HG03095 (cell line): Measurements from ENCODE around the gene ANO10.
"Not testable (repeated sequence)": the region's sequence is repeated elsewhere in the genome, so short reads cannot be mapped to it uniquely, and the experiment has no call there.

ENCODE experiments used
- ATAC-seq: cut with Tn5 transposase; IDR thresholded peaks from one replicate; pipeline ENCODE4 v1.9.1; 2021; ENCODE audit warnings: moderate library complexity; ENCODE audit not compliant: unreplicated experiment

Gene ANO10, protein sequence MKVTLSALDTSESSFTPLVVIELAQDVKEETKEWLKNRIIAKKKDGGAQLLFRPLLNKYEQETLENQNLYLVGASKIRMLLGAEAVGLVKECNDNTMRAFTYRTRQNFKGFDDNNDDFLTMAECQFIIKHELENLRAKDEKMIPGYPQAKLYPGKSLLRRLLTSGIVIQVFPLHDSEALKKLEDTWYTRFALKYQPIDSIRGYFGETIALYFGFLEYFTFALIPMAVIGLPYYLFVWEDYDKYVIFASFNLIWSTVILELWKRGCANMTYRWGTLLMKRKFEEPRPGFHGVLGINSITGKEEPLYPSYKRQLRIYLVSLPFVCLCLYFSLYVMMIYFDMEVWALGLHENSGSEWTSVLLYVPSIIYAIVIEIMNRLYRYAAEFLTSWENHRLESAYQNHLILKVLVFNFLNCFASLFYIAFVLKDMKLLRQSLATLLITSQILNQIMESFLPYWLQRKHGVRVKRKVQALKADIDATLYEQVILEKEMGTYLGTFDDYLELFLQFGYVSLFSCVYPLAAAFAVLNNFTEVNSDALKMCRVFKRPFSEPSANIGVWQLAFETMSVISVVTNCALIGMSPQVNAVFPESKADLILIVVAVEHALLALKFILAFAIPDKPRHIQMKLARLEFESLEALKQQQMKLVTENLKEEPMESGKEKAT

DNA sequence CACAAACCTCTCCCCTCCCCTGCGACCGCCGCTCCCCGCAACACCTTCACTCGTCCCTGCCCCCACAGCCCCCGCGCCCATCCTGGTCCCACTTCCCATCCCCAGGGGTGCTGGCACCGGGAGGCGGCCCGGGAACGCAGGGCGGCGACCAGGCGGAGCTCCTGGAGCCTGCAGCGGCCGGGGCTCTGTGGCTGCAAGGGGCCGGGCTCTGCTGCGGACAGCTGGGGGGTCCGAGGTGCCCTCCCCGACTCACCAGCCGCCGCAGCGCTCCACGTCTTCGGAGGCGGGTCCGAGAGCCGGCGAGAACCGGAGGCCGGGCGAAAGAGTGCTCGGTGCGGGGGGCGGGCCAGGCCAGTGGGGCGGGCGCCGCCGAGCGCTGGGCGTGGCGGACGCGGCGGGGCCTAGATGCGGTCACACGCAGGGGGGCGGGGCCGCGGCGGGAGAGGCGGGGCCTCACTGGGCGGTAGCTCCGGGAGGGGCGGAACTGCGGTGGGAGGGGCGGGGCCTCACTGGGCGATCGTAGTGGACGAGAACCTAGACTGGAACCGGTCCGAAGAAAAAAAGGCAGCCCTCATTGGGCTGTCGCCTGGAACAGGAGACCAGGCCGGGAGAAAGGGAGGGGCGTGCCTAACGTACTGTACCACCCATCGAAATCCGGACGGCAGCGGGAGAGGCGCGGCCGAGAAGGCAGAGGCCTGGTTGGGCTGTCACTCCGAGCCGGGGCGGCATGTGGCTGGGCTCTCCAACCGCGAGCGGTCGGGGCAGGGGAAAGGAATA is at the start of gene ANO10:
ANO10 (minus strand) TSS at position 356 of the 777 bp plus-strand sequence. CDS start 16,159 bp downstream, outside the sequence.
- peak; percentile 95 for ATAC-seq

DNA sequence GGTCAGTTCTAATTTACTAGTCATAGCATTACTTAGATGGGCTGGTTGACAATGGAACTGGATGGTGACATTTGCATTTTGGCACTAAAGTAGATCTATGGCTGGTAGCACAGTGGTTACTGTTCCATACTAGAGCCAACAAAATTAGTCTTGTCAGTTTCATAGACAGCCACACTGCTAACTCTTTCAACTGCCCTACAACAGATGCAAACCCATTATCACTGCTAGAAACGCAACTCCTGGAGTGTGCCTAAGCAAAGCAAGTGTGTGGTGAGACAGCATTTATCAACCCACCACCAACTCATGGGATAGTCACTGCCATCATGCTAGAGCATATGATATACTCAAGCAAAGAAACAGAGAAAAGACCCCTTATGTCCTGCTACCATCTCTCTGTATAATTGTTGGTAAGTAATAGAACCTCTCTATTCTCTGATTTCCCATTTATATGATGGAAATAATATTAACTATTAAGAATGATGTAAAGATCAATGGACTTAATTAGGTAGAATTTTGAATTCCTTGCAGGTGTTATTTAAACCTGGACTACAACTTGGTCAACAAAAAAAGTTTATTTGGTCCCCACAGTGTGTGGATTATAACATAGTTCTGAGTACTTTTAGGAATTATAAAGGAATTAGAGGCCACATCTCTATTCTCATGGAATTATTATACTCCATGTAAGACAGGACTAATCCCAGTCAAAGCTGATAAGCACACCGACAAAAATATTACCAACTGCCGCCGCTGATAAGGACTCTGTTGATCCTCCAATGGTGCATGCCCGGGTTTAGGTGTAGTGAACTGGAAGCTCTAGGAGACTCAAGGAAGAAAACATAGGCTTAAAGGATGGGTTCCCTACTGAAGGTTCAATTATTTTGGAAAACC is 49.1 kb upstream of the ANO10 start:
- ATAC-seq: no peak

DNA sequence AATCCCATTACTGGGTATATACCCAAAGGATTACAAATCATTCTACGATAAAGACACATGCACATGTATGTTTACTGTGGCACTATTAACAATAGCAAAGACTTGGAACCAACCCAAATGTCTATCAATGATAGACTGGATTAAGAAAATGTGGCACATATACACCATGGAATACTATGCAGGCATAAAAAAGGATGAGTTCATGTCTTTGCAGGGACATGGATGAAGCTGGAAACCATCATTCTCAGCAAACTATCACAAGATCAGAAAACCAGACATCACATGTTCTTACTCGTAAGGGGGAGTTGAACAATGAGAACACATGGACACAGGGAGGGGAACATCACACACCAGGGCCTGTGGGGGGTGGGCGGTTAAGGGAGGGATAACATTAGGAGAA is 43.2 kb upstream of the ANO10 start:
- not testable (repeated sequence) for ATAC-seq

DNA sequence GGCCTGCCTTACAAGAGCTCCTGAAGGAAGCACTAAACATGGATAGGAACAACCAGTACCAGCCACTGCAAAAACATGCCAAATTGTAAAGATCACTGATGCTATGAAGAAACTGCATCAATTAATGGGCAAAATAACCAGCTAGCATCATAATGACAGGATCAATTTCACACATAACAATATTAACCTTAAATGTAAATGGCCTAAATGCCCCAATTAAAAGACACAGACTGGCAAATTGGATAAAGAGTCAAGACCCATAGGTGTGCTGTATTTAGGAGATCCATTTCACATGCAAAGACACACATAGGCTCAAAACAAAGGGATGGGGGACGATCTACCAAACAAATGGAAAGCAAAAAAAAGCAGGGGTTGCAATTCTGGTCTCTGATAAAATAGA is 39.6 kb upstream of the ANO10 start:
- ATAC-seq: not testable (repeated sequence)

DNA sequence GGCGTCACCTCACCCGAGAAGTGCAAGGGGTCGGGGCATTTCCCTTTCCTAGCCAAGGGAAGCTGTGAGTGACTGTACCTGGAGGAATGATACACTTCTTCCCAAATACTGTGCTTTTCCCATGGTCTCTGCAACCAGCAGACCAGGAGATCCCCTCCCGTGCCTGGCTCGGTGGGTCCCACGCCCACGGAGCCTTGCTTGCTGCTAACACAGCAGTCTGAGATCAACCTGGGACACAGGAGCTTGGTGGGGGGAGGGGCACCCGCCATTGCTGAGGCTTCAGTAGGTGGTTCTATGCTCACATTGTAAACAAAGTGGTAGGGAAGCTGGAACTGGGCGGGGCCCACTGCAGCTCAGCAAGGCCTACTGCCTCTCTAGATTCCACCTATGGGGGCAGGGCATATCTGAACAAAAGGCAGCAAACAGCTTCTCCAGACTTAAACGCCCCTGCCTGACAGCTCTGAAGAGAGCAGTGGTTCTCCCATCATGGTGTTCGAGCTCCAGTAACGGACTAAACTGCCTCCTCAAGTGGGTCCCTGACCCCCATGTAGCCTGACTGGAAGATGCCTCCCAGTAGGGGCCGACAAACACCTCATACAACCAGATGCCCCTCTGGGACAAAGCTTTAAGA is 37.6 kb upstream of the ANO10 start:
- no peak for ATAC-seq

DNA sequence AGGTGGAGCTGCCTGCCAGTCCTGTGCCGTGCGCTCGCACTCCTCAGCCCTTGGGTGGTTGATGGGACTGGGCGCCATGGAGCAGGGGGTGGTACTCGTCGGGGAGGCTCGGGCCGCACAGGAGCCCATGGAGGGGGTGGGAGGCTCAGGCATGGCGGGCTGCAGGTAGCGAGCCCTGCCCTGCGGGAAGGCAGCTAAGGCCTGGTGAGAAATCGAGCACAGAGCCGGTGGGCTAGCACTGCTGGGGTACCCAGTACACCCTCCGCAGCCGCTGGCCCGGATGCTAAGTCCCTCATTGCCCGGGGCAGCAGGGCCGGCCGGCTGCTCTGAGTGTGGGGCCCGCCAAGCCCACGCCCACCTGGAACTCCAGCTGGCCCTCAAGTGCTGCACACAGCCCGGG is 34.6 kb upstream of the ANO10 start:
- ATAC-seq: not testable (repeated sequence)

DNA sequence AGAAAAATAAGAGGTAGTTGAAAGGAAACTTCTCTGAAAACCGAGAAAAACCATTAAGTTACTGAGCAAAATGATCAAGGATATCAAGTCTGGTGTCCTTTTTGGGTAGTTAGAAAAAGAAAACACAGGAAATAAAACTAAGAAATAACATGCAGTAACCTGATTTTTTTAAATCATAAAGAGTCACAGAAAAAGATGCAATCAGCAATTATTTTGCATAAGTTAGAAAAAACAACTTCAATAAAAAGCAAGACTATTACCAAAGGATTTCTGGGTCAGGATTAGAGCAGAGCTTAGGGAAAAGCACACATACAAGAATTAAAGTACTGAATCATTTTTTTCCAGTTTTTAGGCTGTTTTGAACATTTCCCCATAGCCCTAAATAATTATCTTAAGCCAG is 28.5 kb upstream of the ANO10 start:
- ATAC-seq: no peak

DNA sequence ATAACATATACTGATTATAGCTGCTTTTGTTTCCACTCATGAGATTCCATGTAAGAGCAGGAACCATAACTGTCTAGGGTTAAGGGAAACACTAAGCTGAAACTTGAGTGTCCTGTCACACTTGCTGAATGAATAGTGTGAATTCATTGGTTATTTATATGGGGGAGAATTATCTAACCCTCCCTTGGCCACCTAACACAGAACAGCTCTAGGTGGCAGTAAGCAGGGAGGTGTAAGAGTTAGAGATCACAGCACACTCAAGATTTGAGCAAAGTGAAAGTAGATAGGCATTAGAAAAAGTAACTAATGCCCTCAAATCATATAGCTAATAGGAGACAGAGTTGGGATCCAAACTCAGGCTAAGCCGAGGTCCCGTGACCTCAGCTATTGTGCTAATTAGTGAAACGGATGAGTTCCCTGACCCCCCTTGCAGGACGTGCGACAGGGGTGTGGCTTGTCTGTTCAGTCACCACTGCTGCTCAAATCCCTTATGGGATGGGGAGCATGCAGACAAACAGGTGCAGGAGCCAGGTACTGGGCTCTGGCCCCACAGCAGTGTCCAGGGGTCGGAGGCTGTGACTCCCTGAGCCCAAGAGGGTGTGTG is 27.7 kb upstream of the ANO10 start:
- ATAC-seq: no peak

DNA sequence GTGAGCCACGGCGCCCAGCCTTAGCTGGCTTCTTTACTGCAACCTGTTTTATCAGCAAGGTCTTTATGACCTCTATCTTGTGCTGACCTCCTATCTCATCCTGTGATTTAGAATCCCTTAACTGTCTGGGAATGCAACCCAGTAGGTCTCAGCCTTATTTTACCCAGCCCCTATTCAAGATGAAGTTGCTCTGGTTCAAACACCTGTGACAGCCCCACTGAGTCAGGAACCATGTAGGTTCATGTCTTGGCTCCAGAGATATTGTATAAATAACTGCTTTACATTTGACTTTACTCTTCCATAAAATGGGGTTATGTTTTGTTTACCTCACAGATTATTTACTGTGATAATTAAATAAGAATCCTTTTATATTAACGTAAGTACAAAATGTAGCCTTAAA is 27.1 kb upstream of the ANO10 start:
- no peak for ATAC-seq

DNA sequence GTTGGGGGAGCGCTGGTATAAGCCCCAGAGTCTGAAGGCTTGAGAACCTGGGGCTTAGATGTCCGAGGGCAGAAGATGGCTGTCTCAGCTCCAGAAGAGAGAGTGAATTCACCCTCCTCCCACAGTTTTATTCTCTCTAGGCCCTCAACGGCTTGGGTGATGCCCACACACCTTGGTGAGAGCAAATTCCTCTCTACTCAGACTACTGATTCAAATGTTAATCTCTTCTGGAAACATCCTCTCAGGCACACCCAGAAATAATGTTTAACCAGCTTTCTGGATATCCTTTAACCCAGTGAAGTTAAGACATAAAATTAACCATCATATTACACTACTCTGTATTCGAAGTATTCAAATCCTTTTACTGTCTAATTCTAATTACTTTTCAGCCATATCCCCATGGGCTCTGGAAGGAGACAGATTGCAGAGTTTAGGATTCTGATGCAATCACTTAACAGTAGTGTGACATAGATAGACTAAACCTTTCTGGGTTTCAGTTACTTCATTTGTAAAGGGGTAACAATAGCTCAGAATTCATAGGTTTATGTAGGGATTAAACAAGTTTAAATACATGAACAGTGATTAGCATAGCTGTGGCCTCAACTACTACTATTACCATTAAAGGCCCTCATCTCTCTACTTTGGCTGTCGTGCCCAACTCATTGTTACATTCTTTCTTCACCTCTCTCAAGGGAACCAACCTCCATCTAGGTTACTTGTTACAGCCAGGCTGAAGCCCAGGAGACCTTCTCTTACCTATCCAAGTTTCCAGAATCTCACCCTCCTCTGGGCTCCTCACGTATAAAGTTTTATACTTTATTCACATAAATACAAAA is 25.7 kb upstream of the ANO10 start:
- ATAC-seq: no peak

DNA sequence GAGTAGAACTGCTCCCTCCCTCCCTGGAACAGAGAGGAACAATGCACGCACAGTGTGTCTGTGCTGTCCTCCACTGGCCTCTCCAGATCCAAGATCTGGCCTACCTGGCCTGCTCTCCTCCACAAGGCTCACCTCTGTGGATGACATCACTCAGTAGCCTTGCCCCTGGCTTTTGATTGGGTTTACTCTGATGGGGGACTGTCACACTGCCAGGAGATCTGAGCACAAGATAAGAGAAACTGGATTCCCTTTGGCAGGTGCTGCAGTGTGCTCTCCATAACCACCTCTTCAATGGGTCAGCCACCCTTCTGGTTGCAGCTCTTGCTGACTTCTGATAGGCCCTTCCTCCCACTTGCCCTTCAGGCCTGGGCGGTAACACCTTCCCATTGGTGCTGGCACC is 22.6 kb upstream of the ANO10 start:
- no peak for ATAC-seq

DNA sequence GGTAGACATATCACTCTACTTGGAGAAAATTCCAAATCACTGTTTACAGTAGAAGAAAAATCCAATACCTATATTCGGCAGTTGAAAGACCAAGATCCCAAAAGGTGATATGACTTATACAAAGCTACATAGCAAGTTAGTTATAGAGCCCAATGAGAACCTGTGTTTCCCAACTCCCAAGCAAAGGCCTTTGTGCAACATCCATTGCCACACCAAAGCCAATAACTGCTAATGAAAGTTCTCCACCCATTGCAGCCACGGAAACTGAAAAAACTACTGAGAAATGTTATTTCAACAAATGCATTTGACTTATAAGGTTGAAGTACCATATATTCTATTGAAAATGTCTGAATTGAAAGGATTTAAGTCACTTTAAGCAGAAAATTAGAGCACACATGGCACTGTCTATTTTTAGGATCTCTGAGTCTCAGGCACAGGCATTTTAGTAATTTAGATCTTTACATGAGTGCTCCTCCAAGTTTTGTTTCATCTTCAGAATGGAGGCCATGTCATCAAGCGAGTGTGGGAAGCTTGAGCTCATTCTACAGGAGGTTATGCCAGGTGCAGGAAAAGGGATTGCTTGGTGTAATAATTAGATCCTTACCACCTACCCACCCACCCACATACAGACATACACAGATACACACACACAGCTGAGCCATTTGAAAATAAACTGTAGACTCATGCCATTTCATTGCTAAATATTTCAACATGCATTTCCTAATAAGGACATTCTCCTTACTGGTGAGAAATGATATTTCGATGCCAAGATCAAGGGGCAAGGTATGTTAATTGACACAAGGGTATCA is 19.7 kb upstream of the ANO10 start:
- ATAC-seq: no peak

DNA sequence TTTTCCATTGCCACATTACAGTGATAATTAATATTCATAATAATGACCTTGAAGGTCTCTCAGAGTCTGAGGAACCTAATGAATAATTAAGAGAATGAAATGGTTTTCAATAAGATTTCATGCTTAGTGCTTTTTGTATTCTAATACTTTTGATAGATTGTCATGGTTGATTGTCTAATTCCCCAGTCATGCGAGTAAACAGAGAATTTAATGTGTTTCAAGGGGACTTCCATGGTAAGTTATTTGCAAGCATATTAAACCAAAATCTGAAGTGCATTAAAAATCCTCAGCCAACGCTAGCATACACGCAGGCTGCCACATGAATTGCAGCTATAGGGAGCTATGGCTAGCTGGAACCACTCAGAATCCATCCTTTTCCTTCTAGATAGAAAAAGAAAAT is 18.9 kb upstream of the ANO10 start:
- no peak for ATAC-seq

DNA sequence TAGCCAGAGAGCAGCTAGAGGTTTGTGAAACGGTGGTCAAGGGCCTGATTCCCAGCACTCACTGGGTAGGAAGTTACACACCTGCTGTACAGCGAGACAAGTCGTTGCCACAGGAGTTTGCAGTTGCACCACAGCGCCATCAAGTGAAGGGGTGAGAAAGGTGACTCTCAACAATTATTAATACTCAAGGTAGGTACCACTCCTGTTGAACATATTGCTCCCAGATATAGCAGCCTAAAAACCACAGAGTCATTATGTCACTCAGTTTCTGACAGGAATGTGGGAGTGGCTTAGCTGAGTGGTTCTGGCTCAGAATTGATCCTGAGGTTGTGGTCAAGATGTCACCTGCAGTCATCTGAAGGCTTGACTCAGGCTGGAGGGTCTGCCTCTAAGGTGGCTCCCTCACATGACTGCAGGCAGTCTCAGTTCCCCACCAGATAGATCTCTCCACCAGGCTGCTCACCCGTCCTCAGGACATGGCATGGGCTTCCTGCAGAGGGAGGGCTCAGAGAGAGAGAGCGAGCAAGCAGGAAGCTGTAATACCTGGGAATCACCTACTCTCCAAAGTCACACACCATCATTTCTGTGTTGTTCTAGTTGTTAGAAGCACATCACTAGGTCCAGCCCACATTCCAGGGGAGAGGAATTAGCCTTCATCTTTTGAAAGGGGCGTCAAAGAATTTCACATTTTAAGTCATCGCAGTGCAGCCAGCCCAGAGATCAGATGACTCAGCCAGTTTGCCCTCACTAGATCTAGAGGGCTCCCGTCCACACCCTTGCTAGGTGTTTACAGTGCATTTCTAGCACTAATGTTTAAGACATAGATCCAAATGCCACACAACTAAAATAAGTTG is 17.0 kb upstream of the ANO10 start:
- ATAC-seq: no peak

DNA sequence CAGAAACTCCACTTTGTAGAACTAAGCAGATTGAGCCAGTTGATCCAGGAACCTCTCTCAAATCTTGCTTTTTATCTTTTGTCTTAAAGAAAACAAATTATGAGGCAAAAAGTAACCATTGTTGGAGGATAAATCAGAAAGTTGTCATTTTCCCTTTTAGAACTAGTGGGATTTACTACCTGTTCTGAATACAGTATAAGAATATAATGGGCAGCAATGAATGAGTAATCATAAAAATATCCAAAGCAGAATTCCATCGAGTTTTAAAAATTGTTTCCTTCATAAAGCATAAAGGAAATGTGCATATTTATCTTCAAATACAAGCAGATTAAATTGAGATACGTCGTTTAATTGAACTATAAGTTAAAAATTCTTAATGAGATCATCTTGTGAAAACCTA is 15.9 kb upstream of the ANO10 start:
- ATAC-seq: no peak

DNA sequence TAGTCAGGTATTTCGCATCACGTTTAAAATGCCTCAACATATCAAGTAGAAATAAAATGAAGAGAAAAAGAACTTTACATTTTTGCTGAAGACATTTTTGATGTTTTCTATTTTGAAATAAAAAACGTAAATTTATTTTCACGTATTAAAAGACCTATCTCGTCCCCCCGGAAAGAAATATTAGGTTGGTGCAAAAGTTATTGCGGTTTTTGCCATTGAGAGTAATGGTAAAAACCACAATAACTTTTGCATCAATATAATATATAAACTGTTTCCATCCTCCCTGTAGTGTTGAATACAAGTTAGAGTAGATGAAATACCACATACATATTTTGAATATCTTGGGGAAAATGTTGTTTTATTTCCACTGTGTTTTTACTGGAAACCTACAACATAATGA is 11.2 kb upstream of the ANO10 start:
- no peak for ATAC-seq

DNA sequence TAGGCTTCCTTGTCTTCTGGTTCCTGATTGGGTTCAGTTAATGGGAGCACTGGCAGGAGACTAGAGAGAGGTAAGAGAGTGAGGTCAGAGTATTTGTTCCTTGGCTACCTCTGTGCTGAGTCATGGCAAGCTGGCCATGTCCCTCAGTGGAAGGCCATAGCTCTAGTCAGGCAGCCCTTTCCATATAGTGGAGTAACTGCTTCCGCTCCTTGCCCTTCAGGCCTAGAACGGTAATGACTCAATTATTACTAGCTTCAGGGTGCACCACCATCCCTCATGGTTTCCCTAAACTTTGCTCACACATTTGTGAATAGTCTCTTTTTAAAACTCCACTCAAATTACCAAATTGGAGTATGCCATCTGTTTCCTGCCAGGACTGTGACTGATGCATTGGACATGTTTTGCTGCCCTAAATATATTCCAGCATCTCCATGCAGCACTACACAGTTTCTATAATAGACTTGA is 10.5 kb upstream of the ANO10 start:
- ATAC-seq: no peak
